GM18526 (cell line): ENCODE data around the gene ETS2.

Experiments used
- POLR2A ChIP-seq: IDR thresholded peaks from 3 replicates; pipeline ENCODE4 v1.6.1; 2011; ENCODE audit not compliant: insufficient read length; ENCODE audit errors: extremely low read depth

The ETS2 gene

GRCh38 chr21:38773099-38774061 is 32.3 kb upstream of the ETS2 start:
- TF ChIP-seq POLR2A = no peak

- no peak for TF ChIP-seq POLR2A
These were observed 31.6 kb upstream of the ETS2 start for GRCh38 chr21:38774152-38774551.

GRCh38 chr21:38774586-38775285 is 31.0 kb upstream of the ETS2 start:
- no peak for TF ChIP-seq POLR2A

GRCh38 chr21:38775733-38776132 is 30.0 kb upstream of the ETS2 start:
- no peak for TF ChIP-seq POLR2A

- TF ChIP-seq POLR2A = no peak
These were observed 28.7 kb upstream of the ETS2 start for GRCh38 chr21:38777015-38777414.

- no peak for TF ChIP-seq POLR2A
These were observed 28.2 kb upstream of the ETS2 start for GRCh38 chr21:38777531-38777930.

- no peak for TF ChIP-seq POLR2A
These were observed 24.9 kb upstream of the ETS2 start for GRCh38 chr21:38780879-38781278.

GRCh38 chr21:38784458-38785266 is 21.1 kb upstream of the ETS2 start:
- no peak for TF ChIP-seq POLR2A

GRCh38 chr21:38785483-38785882 is 20.2 kb upstream of the ETS2 start:
- no peak for TF ChIP-seq POLR2A

- no peak for TF ChIP-seq POLR2A
These were observed 18.7 kb upstream of the ETS2 start for GRCh38 chr21:38787016-38787415.

GRCh38 chr21:38787461-38788274 is 18.1 kb upstream of the ETS2 start:
- no peak for TF ChIP-seq POLR2A

- no peak for TF ChIP-seq POLR2A
These were observed 17.3 kb upstream of the ETS2 start for GRCh38 chr21:38788275-38788905.

GRCh38 chr21:38789275-38789674 is 16.5 kb upstream of the ETS2 start:
- no peak for TF ChIP-seq POLR2A

GRCh38 chr21:38790059-38790458 is 15.7 kb upstream of the ETS2 start:
- no peak for TF ChIP-seq POLR2A

GRCh38 chr21:38790961-38791360 is 14.8 kb upstream of the ETS2 start:
- TF ChIP-seq POLR2A = no peak
